Thoracic aorta (tissue), 2 donors: ENCODE measurements around the gene MVB12B. TPM values are rescaled to one million over a fixed set of nuclear protein-coding genes. Genes with fewer than 3 reads are reported as not detected.

Source experiments
- ATAC-seq: fragments of 150-250 bp; one replicate; pipeline ENCODE4 v1.8.0; 2017; ENCODE audit warnings: low read depth; ENCODE audit not compliant: insufficient number of reproducible peaks, low FRiP score
- DNase-seq: peaks from one replicate; pipeline ENCODE4 v3.0.0-alpha.2; 2020; ENCODE audit warnings: low spot score
- H3K27ac ChIP-seq, 2 donors: fragments of 200-600 bp; sonication (generic); 1 replicate in 1 of 2; 2 replicates in 1 of 2; pipeline ENCODE4 v1.5.1; 2016; ENCODE audit warnings: mild to moderate bottlenecking in 2 of 2, moderate library complexity in 2 of 2
- H3K27me3 ChIP-seq: fragments of 200-600 bp; sonication (generic); replicated peaks from 2 replicates; pipeline ENCODE4 v1.6.0; 2016; ENCODE audit warnings: mild to moderate bottlenecking; ENCODE audit not compliant: insufficient read depth
- H3K36me3 ChIP-seq: fragments of 200-600 bp; sonication (generic); one replicate; pipeline ENCODE4 v1.5.1; 2016
- H3K4me1 ChIP-seq, 2 donors: fragments of 200-600 bp; sonication (generic); 1 replicate in 1 of 2; 2 replicates in 1 of 2; pipeline versions ENCODE4 v1.5.1 to v1.6.0; 2016; ENCODE audit warnings: low read depth in 2 of 2, mild to moderate bottlenecking in 1 of 2; ENCODE audit not compliant: control insufficient read depth in 1 of 2
- H3K4me3 ChIP-seq: fragments of 200-600 bp; sonication (generic); 2 replicates; pipeline ENCODE4 v1.5.1; 2016; ENCODE audit warnings: mild to moderate bottlenecking
- H3K9me3 ChIP-seq: fragments of 200-600 bp; sonication (generic); 2 replicates; pipeline ENCODE4 v1.5.1; 2016
- CTCF ChIP-seq: fragments of 200-600 bp; sonication (generic); IDR thresholded peaks from one replicate; pipeline ENCODE4 v1.5.1; 2019; ENCODE audit warnings: antibody characterized with exemption
- total RNA-seq, 2 donors: library from RNA; depleted of rRNA; stranded (reverse); fragments of >200 nt; gene quantifications; one replicate each; pipeline versions ENCODE4 v1.1.0 to v1.2.3, GENCODE V29; 2016

Gene MVB12B
- total RNA-seq, 2 donors from 2014 or later, result 18.4 to 21.7 TPM

- no peak for DNase-seq
- Histone ChIP-seq H3K27ac (no peak overlapping the region), H3K4me3 (no peak overlapping the region)
Observed at GRCh38 chr9:126295516-126295915, 31.1 kb upstream of the MVB12B start.

GRCh38 chr9:126295936-126296600 lies 30.6 kb upstream of the MVB12B start:
- H3K4me3 ChIP-seq, result no peak overlapping the region
- H3K4me1 ChIP-seq, result no peaks in the 10 kb centered on the region
- H3K36me3 ChIP-seq, result no peaks in the 10 kb centered on the region
- no peak for TF ChIP-seq CTCF
- no peaks in the 10 kb centered on the region for H3K27me3 ChIP-seq
- H3K9me3 ChIP-seq, result no peaks in the 10 kb centered on the region
- ATAC-seq (no peak), DNase-seq (no peak)
- H3K27ac ChIP-seq, result no peak overlapping the region

More at GRCh38 chr9:126295516-126295915, 31.1 kb upstream of the MVB12B start:
- TF ChIP-seq CTCF, result no peak
- no peak for ATAC-seq
- no peaks in the 10 kb centered on the region for H3K27me3 ChIP-seq
- H3K9me3 ChIP-seq, result no peaks in the 10 kb centered on the region
- H3K36me3 ChIP-seq, result no peaks in the 10 kb centered on the region
- no peaks in the 10 kb centered on the region for H3K4me1 ChIP-seq

- no peak for ATAC-seq
- H3K4me3 ChIP-seq, result no peak overlapping the region
- no peaks in the 10 kb centered on the region for H3K36me3 ChIP-seq
- DNase-seq, result no peak
- TF ChIP-seq CTCF, result no peak
- no peaks in the 10 kb centered on the region for H3K4me1 ChIP-seq
- no peaks in the 10 kb centered on the region for H3K27me3 ChIP-seq
- no peak overlapping the region for H3K27ac ChIP-seq
- no peaks in the 10 kb centered on the region for H3K9me3 ChIP-seq
Observed at GRCh38 chr9:126296687-126297086, 29.9 kb upstream of the MVB12B start.

- no peaks in the 10 kb centered on the region for H3K9me3 ChIP-seq
- DNase-seq (no peak), ATAC-seq (no peak)
- TF ChIP-seq CTCF, result no peak
- no peak overlapping the region for H3K4me3 ChIP-seq
- H3K27me3 ChIP-seq, result no peaks in the 10 kb centered on the region
- no peaks in the 10 kb centered on the region for H3K4me1 ChIP-seq
- H3K27ac ChIP-seq, result no peak overlapping the region
- H3K36me3 ChIP-seq, result no peaks in the 10 kb centered on the region
Observed at GRCh38 chr9:126297661-126298060, 29.0 kb upstream of the MVB12B start.

GRCh38 chr9:126298063-126298801 lies 28.4 kb upstream of the MVB12B start:
- Histone ChIP-seq H3K27ac (no peak overlapping the region), H3K27me3 (no peaks in the 10 kb centered on the region), H3K9me3 (no peaks in the 10 kb centered on the region), H3K4me1 (no peaks in the 10 kb centered on the region), H3K36me3 (no peaks in the 10 kb centered on the region), H3K4me3 (no peak overlapping the region)
- no peak for ATAC-seq
- no peak for DNase-seq
- no peak for TF ChIP-seq CTCF
